ENCODE measurements around the gene CACNG4.

- TF ChIP-seq CTCF (IDR thresholded peaks at IDR 0.05) (no peak), POLR2A (IDR thresholded peaks at IDR 0.05) (no peak)
Observed at GRCh38 chr17:67021196-67021595, 56.7 kb downstream of the CACNG4 start.
